ENCODE measurements around the gene RASAL1.

- no peak for TF ChIP-seq CTCF (IDR thresholded peaks at IDR 0.05 in 2 of 3, conservative IDR thresholded peaks at IDR 0.05 in 1 of 3; ENCODE audit: borderline replicate concordance in 1 of 3, insufficient read depth in 1 of 3, low read depth in 2 of 3, low read length in 2 of 3)
- TF ChIP-seq EZH2 (IDR thresholded peaks at IDR 0.05) = no peak
- TF ChIP-seq EZH2phosphoT487 (IDR thresholded peaks at IDR 0.05; ENCODE audit: borderline replicate concordance) = no peak
- TF ChIP-seq POLR2A (IDR thresholded peaks at IDR 0.05; ENCODE audit: borderline replicate concordance, extremely low read depth, insufficient read depth, insufficient read length) = no peak
- TF ChIP-seq RAD21 (IDR thresholded peaks at IDR 0.05; ENCODE audit: low read depth) = no peak
- no peak for TF ChIP-seq ZNF274 (IDR thresholded peaks at IDR 0.05; ENCODE audit: low read depth, low read length)
Observed at GRCh38 chr12:113170926-113171325, 35.4 kb upstream of the RASAL1 start.
